ENCODE measurements around the gene HSD11B1L.
"Not testable (repeated sequence)": the region's sequence is repeated elsewhere in the genome, so short reads cannot be mapped to it uniquely, and the experiment has no call there.

HSD11B1L gene

GRCh38 chr19:5686647-5687359 is 6.0 kb downstream of the HSD11B1L start:
- peak; percentile 98 to 100 (median 100) for DNase-seq (ENCODE audit: low read depth in 2 of 3, low spot score in 2 of 3)

GRCh38 chr19:5687360-5688198 is 6.8 kb downstream of the HSD11B1L start:
- DNase-seq (ENCODE audit: low read depth in 2 of 3, low spot score in 2 of 3) = no peak

- not testable (repeated sequence) for DNase-seq (ENCODE audit: low read depth in 2 of 3, low spot score in 2 of 3)
Measured at GRCh38 chr19:5688262-5688881, 7.5 kb downstream of the HSD11B1L start.

DNA sequence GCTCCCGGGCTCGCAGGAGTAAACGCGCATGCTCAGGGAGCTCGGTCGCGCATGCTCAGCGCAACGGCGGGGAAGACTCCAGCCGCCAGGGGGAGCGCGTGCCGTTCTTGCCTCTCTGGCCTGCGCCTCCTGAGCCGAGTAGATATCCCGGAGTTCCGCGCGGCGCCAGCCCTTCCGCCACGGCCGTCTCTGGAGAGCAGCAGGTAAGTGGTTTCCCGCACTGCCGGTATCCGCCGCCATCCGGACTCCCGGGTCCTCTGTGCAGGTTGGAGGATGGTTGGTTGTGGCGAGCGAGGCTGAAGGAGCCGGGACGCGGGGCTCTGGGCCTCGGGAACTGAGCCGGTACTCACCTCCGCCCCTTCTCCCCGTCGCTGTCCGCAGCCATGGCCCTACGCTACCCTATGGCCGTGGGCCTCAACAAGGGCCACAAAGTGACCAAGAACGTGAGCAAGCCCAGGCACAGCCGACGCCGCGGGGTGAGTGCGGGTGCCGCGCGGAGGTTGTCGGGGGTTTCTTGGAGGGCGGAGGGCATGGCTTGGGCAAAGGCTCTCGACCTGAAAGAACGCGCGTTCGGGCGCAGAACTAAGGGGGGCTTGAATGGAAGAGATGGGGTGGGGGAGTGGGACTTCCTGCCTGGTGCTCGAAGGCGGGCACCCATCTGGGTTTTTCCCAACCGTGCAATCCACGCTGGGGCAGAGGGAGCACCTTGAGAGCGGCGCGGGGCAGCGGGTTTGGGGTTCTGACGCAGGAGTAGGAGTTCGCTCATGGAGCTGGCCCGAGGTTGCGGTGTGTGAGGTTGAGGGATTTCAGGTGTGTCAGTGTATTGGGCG is 9.5 kb downstream of the HSD11B1L start, which contains the start of gene RPL36:
Gene RPL36, plus strand, starts transcription at position 171 of the 830 bp plus-strand sequence. Its CDS starts 213 bp downstream, at position 384.
- peak; percentile 98 to 100 (median 99) for DNase-seq (ENCODE audit: low read depth in 2 of 3, low spot score in 2 of 3)

DNA sequence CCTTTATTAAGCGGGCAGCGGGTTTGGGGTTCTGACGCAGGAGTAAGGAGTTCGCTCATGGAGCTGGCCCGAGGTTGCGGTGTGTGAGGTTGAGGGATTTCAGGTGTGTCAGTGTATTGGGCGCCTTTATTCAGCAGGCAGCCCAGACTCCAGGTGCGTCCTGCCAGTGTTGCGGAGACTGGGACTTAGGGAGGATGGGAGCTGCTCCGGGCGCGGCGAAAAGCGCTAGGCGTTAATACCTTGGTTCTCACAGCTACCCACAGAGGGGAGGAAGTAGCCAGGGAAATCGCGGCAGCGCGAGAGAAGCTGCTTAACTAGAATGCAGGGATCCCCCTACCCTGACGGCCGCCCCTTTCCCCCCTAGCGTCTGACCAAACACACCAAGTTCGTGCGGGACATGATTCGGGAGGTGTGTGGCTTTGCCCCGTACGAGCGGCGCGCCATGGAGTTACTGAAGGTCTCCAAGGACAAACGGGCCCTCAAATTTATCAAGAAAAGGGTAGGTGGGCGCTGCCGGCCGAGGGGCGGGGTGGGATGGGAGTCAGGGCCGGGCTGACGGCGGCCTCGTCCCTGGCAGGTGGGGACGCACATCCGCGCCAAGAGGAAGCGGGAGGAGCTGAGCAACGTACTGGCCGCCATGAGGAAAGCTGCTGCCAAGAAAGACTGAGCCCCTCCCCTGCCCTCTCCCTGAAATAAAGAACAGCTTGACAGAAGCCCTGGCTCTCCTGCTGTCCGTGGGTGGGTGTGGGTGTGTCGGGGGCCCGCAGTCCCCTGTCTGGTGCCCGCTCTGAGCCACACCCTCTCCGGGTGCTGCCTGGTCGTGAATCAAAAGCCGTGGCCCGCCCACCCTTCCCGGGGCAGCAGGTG is 10.4 kb downstream of the HSD11B1L start:
- peak in 2 of 3 experiments; percentile 31 to 44 for DNase-seq (ENCODE audit: low read depth in 2 of 3, low spot score in 2 of 3)

DNA sequence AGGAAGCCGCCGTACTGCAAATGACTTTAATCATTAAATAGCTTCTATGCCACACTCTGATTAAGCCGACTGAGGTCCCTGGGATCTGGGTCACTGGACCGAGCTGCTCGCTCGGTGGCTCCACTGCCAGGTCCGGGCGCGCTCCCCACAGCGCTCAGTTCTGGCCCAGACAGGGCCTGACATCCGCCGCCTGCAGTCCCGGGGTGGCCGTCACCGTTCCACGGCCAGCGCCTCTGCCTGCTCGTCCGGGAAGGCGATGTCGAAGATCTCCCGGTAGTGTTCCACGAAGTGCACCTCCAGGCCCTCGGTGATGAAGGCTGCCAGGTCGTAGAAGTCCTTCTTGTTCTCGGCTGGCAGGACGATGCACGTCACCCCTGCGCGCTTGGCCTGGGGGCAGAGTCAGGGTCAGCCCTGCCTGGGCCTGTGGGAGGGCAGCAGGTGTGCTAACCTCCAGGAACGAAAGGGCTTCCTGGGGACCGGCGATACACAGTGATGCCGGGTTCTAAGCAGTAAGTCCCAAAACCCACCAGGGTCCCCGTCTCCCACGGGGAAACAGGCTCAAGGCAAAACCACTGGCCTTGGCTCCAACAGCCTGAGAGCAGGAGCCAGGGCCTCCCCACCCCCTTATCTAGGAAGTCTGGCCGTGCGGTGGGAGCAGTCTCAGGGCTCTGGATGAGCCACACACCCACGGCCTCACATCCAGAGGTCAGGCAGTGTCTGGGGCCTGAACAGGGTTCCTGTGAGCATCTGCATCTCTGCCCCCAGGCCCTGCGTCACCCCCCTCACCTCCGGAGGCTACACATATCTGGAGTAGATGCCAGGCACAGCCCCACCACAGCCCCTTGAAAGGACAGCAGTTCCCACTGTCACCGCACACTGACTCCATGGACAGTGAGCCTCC is 11.2 kb downstream of the HSD11B1L start:
- no peak for DNase-seq (ENCODE audit: low read depth in 2 of 3, low spot score in 2 of 3)

DNA sequence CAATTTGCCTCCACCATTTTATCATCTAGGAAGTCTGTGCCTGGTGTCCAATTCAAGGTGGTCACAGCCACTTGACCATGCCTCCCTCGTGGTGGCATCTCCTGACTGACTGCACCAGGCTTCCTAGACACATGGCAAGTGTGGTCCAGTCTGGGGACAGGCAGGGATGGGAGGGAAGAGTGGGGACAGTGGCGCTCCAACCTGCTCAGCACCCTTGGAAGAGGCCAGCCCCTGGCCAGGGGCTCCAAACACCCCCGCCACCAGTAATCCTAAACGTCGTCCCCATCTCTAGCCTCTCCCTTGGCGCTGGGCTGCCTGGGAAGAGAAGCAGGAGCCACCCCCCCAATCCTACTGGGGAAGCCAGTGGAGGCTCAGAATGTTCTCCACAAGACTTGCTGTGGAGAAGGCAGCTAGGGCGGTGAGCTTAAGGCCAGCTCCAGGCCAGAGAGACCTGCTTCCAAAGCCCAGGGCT is 11.9 kb downstream of the HSD11B1L start:
- DNase-seq (ENCODE audit: low read depth in 2 of 3, low spot score in 2 of 3) = no peak

GRCh38 chr19:5693195-5694166 is 12.7 kb downstream of the HSD11B1L start:
- no peak for DNase-seq (ENCODE audit: low read depth in 2 of 3, low spot score in 2 of 3)

DNA sequence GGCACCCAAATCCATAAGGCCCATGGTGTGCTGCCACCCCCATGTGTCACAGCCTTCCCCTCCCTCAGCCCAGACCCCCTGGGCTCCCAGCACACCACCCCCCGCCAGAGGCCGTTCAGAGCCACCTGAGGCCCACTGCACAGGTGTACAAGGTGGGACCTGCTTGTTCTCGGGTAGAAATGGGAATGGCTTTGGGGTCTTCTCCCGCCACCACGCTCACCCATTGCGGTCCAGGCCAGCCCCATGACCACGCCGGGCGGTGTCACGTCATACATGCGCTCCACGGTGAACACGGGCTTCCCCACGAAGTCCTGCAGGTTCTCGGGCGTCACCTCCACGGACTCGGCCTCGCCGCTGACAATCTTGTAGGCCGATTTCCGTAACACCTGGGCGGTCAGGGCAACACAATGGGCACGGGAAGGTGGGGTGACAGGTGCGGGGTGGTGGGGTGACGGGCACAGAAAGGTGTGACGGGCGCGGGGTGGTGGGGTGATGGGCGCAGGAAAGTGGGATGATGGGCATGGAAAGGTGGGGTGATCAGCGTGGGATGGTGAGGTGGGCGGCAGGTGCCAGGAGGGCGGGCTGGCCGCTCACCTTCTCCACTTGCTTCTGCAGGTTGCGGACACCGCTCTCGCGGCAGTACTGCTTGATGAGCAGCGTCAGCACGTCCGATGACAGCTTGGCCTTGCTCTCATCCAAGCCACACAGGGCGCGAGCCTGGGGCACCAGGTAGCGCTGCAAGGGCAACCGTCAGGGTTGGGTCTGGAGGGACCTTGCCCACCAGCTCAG is 13.5 kb downstream of the HSD11B1L start:
- DNase-seq (ENCODE audit: low read depth in 2 of 3, low spot score in 2 of 3) = no peak

DNA sequence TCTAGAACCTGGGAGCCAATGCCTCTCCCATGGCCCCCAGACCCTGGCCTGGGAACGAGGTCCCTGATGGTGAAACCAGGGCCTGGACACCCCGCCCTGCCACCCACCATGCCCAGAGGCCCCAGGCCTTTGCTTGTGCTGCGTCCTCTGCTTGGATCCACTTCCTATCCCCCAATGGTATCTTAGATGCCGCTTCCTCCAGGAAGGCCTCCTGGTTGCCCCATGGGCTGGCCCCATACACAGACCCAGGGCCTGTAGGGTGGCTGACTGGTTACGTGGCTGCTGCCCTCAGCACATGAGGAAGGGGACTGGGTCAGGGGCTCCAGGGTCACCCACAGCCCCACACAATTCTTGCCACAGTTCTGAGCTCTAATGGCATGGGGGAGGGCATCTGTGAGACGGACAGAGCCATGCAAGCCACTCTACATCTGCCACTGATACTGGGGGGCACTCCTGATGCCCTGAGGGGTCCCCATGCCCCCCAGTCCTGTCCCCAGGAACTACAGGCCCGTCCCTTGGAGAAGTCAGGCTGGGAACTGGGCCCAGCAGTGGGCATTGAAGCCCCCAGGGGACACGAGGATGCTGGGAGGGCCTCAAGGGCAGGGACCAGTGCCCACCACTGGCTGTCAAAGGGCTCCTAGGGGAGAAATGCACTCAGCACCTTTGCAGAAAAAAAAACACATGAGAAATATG is 14.3 kb downstream of the HSD11B1L start:
- no peak for DNase-seq (ENCODE audit: low read depth in 2 of 3, low spot score in 2 of 3)

DNA sequence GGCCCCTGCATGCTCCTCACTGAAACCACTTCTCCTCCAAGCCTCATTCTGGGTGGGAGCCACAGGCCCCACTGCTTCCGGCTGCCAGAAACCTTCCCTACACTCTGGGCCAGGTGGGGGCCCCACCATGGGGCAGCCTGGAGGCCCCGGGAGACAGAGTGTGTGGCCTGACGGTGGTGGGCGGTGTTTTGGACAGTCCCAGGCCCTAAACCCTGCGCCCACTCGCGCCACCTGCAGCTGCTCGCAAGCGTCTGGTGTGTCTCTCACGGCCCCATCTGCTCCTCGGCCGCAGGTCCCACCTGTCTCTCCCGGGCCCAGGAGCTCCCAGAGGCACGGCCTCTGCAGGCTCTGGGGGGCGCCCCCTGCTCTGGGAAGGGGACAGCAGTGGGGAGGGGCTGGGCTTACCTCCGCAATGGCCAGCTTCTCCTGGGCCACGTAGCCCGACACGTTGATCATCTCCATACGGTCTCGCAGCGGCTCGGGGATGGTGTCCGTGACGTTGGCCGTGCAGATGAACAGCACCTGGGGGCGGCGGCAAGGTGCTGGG is 14.9 kb downstream of the HSD11B1L start:
- DNase-seq (ENCODE audit: low read depth in 2 of 3, low spot score in 2 of 3) = no peak

DNA sequence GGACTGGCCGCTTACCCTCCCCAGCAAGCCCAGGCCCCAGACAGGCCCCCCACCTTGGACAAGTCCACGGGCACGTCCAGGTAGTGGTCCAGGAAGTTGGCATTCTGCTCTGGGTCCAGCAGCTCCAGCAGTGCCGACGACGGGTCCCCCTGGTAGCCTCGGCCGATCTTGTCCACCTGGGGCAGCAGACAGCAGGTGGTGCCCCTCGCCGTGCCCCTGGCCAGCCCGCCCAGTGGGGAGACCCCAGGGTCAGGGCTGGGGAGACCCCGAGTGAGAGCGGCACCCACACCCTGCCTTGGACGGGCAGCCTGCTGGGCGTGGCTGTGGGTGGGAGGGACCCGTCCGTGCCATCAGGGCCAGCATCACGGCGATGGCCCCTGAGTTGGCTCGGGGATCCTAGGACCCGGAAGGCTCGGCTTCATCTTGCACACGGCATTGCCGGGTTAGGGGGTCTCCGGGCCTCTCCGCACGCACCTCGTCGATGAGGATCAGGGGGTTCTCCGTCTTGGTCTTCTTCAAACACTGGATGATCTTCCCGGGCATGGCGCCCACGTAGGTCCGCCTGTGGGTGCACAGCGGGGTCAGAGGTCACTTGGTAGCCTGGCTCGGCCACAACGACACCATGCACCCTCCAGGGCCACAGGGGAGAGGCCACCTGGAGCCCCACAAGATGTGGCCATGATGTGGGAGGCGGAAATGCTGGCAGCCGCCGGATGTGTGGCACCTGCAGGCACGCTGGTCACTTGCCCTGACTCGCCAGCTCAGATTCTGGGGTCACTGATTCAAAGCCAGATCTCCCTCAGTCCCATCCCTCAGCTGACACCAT is 15.6 kb downstream of the HSD11B1L start:
- no peak for DNase-seq (ENCODE audit: low read depth in 2 of 3, low spot score in 2 of 3)

DNA sequence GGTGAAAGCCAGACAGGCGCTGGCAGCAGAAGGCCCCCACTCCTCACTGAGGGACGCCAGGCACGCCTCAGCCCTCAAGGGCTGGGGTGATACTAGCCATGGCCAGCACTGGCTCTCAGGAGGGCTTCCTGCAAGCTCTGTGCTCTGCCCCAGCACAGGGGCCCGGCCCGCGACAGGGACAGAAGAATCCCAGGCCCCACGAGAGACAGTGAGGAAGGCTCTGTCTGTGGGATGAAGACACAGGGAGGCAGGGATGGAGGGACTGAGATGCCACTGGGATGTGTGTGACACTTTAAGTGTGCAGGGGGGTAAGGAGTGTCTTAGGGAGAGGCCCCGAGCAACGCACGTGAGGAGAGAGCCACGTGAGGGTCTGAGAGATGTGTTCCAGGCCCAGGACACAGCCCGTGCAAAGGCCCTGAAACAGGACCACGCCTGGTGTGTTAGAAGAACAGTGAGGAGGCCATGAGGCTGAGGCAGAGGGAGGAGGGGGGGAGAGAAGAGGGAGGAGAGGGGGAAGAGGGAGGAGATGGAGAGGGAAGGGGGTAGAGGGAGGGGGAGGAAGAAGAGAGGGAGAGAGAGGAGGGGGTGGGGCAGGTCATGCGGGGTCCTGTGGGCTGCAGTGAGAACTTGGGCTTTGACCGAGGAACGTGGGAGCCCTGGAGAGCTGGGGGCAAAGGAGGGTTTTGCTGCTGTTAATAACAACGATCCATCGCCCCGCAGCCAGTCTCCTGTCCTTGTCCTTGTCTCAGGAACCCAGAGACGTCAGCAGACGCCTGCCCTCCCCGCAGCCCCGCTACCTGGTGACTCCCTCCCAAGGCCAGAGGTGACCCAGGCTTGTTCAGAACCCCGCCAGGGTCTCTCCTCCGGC is 16.4 kb downstream of the HSD11B1L start:
- DNase-seq (ENCODE audit: low read depth in 2 of 3, low spot score in 2 of 3) = no peak

All from activated CD8-positive, alpha-beta memory T cell treated with anti-CD3 and anti-CD28 coated beads for 48 hours (primary cell).